HG02973 (cell line): ENCODE measurements around the gene EFNA2.
"Not testable (repeated sequence)": the region's sequence is repeated elsewhere in the genome, so short reads cannot be mapped to it uniquely, and the experiment has no call there.

ENCODE experiments used
- ATAC-seq: cut with Tn5 transposase; IDR thresholded peaks from one replicate; pipeline ENCODE4 v1.9.1; 2021; ENCODE audit warnings: moderate library complexity; ENCODE audit not compliant: unreplicated experiment

EFNA2 gene

GRCh38 chr19:1295169-1296012 is 9.7 kb downstream of the EFNA2 start:
- ATAC-seq = no peak

- ATAC-seq = no peak
These were observed 10.4 kb downstream of the EFNA2 start for GRCh38 chr19:1296078-1296477.

- ATAC-seq = no peak
These were observed 11.1 kb downstream of the EFNA2 start for GRCh38 chr19:1296575-1297271.

- no peak for ATAC-seq
These were observed 12.6 kb downstream of the EFNA2 start for GRCh38 chr19:1298235-1298634.

GRCh38 chr19:1299801-1300200 is 14.1 kb downstream of the EFNA2 start:
- ATAC-seq = no peak

GRCh38 chr19:1300744-1301490 is 15.2 kb downstream of the EFNA2 start:
- no peak for ATAC-seq

GRCh38 chr19:1302533-1303239 is 17.0 kb downstream of the EFNA2 start:
- no peak for ATAC-seq

- no peak for ATAC-seq
These were observed 18.7 kb downstream of the EFNA2 start for GRCh38 chr19:1304197-1304924.

GRCh38 chr19:1305354-1305753 is 19.7 kb downstream of the EFNA2 start:
- ATAC-seq = not testable (repeated sequence)

GRCh38 chr19:1307320-1307719 is 21.6 kb downstream of the EFNA2 start:
- no peak for ATAC-seq

- ATAC-seq = no peak
These were observed 22.2 kb downstream of the EFNA2 start for GRCh38 chr19:1307755-1308303.

- no peak for ATAC-seq
These were observed 23.0 kb downstream of the EFNA2 start for GRCh38 chr19:1308718-1309117.

- no peak for ATAC-seq
These were observed 24.5 kb downstream of the EFNA2 start for GRCh38 chr19:1309977-1310852.

GRCh38 chr19:1310853-1311180 is 25.1 kb downstream of the EFNA2 start:
- ATAC-seq = no peak

- no peak for ATAC-seq
These were observed 25.9 kb downstream of the EFNA2 start for GRCh38 chr19:1311543-1312091.

- no peak for ATAC-seq
These were observed 27.4 kb downstream of the EFNA2 start for GRCh38 chr19:1312767-1313694.

- ATAC-seq = no peak
These were observed 28.3 kb downstream of the EFNA2 start for GRCh38 chr19:1313695-1314613.
